NCI-H1105 treated with DMSO at 0.1 percent for 48 hours (cell line): ENCODE data around the gene TEPSIN.
A peak's percentile ranks its signal among the peaks of the same experiment; 100 is the strongest.

Source experiments
- DNase-seq: peaks from one replicate; lab custom pipeline; 2025; lab: John Stamatoyannopoulos, UW

Gene TEPSIN, protein sequence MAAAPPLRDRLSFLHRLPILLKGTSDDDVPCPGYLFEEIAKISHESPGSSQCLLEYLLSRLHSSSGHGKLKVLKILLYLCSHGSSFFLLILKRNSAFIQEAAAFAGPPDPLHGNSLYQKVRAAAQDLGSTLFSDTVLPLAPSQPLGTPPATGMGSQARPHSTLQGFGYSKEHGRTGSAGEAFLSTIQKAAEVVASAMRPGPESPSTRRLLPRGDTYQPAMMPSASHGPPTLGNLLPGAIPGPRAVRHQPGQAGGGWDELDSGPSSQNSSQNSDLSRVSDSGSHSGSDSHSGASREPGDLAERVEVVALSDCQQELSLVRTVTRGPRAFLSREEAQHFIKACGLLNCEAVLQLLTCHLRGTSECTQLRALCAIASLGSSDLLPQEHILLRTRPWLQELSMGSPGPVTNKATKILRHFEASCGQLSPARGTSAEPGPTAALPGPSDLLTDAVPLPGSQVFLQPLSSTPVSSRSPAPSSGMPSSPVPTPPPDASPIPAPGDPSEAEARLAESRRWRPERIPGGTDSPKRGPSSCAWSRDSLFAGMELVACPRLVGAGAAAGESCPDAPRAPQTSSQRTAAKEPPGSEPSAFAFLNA

GRCh38 chr17:81238815-81239713 lies at the start of gene TEPSIN, which contains the start of gene NDUFAF8:
TSS of gene TEPSIN (minus strand) at chr17:81239055. CDS start at chr17:81239033, 22 bp downstream.
TSS of gene NDUFAF8 (plus strand) at chr17:81239318. CDS start at chr17:81239364, 46 bp downstream.
- DNase-seq: peak; percentile 98

DNA sequence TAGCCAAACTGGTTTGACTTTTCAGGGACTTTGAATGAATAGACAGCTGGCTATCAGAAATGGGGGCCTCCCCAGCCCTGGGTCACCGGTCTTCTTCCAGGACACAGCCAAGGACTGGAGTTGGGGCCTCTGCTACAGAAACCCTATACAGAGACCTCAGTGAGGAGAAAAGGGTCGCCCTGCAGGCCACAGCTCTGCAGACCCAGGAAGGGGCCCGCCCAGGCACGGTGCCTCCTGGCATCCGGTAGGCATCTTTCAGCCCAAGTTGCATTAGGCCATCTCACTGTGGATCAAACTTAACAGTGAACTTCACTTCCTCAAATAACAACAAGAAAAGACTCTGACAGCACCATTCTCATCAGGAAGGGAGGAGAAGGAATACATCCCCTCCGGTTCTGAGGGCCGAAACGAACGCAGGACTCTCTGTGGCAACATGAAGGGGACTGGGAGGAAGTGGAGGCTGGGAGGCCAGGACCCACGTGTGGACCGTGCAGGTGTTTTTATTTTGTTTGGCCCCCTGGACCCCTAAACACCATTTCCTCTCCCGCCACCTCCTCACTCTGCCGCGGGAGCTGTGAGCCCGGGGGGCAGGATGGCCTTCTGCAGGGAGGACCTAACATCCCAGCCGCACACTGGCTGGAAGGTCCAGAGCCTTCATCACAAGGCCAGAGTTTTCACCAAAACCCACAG lies 49.0 kb upstream of the TEPSIN start:
- no peak for DNase-seq

DNA sequence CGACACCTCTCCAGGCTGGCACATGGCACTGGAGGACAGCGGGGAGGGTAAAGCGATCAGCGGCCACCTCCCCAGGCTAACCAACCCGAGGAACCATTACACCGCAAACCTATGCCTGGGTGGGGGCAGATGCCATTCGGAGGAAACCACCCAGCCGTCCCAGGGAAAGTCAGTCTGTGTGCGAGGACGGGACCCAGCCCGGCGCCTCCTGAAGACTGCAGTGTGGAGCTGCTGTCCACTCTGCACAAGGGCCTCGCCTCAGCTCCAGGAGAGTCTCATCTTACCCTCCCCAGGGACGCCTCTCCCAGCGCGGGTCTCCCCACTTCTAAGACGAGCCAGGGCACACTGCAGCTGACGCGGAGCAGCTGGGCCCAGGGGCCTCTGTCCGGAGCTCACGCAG lies 48.3 kb upstream of the TEPSIN start:
- DNase-seq: no peak

DNA sequence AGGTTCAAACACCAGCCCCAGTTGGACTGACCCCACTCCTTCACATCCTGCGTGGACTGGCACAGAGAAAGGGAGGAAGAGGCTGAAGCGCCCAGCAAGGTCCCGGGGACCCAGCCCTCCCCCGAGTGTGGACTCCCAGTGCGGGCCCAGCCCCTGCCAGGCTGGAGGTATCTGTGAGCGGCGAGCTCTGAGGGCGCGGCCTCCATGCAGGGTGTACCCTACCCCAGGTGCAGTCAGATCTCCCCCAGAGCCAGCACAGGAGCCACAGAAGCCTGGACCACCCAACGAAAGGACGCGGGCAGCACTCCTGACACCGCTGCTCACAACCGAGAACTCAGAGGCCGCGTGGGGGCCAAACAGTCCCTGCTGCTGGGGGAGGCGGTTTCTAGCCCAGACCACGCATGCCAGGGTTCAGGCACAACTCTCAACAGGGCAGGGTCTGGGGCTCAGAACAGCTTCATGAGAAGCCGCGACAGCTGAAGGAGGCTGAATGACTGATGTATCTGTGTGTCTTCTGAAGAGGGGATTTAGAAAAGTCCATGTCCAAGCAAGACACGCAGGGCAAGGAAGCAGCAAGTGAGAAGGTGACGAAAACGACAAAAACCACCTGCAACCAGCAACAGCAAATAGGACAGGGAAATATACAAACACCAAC lies 47.8 kb upstream of the TEPSIN start:
- DNase-seq: no peak

- no peak for DNase-seq
These were observed 47.0 kb upstream of the TEPSIN start for GRCh38 chr17:81285894-81286293.

DNA sequence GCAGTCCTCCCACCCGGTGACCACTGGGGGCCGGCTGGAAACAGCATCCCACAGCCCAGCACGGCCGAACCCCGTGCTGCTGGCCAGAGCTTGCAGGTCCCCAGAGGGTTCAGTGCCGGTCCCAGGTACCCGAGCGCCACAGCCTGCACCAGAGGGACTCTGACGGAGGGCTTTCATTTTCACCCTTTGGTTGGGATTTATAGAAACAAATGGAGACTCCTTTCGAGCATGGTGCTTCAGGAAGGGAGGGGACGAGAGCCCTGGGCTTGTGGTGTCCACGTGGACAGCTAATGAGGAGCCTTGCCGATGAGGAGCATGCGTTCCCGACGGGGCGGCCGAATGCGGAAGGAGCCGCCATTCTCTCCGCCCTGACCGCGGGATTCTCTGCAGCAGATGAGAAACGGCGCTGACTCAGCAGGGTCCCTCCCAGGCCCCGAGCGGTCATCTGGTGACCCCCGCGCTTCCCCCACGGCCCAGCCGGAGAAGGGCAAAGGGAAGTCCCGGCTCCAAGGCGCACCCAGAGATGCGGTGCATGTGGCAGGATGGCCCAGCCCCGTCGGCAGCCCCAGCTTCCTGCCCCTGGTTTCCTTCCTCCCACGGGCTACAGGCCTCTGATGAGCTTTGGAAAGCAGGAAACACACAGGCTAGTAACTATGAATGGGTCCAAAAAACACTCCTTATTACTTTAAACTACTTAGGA lies 46.5 kb upstream of the TEPSIN start:
- no peak for DNase-seq

DNA sequence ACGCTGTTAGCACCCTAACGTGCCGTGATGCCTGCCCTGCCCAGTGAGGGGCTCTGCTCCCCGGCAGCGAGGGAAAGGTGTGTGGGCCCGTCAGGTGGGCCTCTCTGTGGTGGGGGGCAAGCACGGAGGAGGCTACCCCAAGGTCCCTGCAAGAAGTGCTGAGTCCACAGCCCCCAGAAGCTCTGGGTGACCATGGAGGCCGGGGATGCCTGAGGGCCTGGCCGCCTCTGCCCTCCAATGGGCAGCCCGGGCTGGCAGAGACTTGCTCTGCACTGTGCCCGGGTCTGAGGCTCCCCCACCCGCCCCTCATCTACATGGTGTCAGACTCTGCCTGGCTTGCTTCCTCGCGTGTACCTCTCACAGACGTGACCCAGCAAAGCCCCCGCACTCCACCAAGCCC lies 44.0 kb upstream of the TEPSIN start:
- DNase-seq: no peak

GRCh38 chr17:81282141-81282540 lies 43.3 kb upstream of the TEPSIN start:
- no peak for DNase-seq

DNA sequence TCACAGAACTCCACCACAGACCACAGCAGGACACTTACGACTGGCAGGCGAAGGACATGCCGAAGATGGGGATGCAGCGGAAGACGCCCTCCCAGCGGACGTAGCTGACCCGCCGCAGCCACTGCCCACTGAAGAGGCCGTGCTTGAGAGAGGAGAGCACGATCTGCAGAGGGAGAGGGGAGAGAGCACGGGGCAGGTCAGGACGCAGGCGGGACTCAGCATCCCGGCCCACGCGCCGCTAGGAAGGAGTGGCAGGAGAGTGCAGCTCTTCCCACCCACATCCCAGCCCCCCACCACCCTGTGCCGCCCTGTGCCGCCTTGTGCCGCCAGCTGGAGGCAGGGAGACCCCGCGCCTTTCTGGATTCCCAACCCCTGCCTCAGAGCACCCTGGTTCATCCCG lies 41.7 kb upstream of the TEPSIN start:
- no peak for DNase-seq

- DNase-seq: no peak
These were observed 40.7 kb upstream of the TEPSIN start for GRCh38 chr17:81279278-81280275.

GRCh38 chr17:81278831-81279230 lies 40.0 kb upstream of the TEPSIN start:
- no peak for DNase-seq

- no peak for DNase-seq
These were observed 39.3 kb upstream of the TEPSIN start for GRCh38 chr17:81277946-81278693.

DNA sequence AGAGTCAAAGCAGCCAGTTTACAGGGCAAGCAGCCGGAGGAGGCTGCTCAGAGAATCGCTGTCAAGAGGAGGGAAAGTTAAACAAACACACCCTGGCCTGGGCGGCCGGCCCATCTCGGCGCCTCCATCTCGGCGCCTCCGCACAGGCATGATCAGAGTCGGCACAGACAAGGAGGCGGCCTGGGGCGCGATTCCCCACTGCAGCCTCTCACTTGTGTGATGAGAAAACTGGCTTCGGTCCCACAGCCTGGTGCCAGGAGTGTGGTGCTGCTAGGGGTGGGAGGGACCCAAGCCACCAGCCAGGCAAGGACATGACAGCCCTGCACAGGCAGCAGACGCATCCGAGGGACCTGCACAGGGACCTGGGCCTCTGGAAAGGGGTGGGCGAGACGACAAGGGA lies 38.6 kb upstream of the TEPSIN start:
- peak; percentile 89 for DNase-seq

GRCh38 chr17:81276781-81277180 lies 37.9 kb upstream of the TEPSIN start:
- no peak for DNase-seq

GRCh38 chr17:81274471-81274855 lies 35.6 kb upstream of the TEPSIN start:
- DNase-seq: no peak

DNA sequence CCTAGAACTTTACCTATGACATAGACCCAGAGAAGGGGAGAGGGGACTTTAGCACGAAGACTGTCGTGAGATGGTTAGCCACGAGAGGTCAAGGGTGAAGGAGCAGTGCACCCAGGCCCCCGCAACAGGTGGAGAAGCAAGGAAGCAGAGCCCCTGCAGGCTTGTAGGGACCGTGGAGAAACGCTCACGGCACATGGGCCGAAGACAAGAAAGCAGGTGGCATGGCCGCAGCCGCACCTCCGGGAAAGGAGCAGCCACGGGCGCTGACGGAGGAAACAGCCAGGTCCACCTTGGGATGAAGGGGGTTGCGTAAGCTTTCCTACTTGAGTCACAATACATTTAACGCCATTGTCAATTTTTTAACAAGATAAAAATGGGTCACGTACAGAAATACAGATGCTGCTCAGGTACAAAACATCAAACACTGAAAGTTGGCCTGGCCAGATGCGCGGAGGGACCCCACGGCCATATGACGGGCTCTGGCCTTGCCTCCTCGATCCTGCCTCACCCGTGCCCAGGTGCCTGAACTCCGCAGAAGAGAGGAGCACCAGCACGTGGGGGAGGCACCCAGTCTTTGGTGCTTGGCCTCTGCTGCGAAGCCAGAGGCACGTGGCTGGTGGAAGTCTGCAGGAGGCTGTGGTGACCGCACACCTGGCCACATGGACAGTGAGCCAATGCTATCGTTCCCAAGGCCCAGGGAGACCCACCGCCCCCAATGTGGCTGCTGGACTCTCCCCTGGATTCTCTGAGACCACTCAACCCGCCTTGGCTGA lies 35.0 kb upstream of the TEPSIN start:
- no peak for DNase-seq

- DNase-seq: no peak
These were observed 33.8 kb upstream of the TEPSIN start for GRCh38 chr17:81272616-81273015.

- DNase-seq: no peak
These were observed 32.4 kb upstream of the TEPSIN start for GRCh38 chr17:81271226-81271625.
